Esophagus squamous epithelium (tissue), 5 donors: ENCODE measurements around the gene HAVCR1. TPM values are rescaled to one million over a fixed set of nuclear protein-coding genes. Genes with fewer than 3 reads are reported as not detected.
"Not testable (repeated sequence)": the region's sequence is repeated elsewhere in the genome, so short reads cannot be mapped to it uniquely, and the experiment has no call there.

Source experiments
- DNase-seq: peaks from one replicate; lab custom pipeline; 2025; lab: John Stamatoyannopoulos, UW
- H3K27ac ChIP-seq, 4 donors: fragments of 200-600 bp; sonication (generic); one replicate each; pipeline ENCODE4 v1.5.1; 2016 to 2019; ENCODE audit warnings: mild to moderate bottlenecking in 1 of 4
- H3K27me3 ChIP-seq, 4 donors: fragments of 200-600 bp; sonication (generic); 1 replicate in 3 of 4; 2 replicates in 1 of 4; pipeline versions ENCODE4 v1.5.1 to v1.6.0; 2017 to 2021; ENCODE audit warnings: antibody characterized with exemption in 1 of 4
- H3K36me3 ChIP-seq, 3 donors: fragments of 200-600 bp; sonication (generic); one replicate each; pipeline ENCODE4 v1.5.1; 2016 to 2019
- H3K4me1 ChIP-seq, 3 donors: fragments of 200-600 bp; sonication (generic); one replicate each; pipeline ENCODE4 v1.5.1; 2017 to 2019
- H3K4me3 ChIP-seq, 4 donors: fragments of 200-600 bp; sonication (generic); 1 replicate in 3 of 4; 2 replicates in 1 of 4; pipeline ENCODE4 v1.5.1; 2016 to 2019; ENCODE audit warnings: mild to moderate bottlenecking in 2 of 4, moderate library complexity in 1 of 4
- H3K9me3 ChIP-seq, 3 donors: fragments of 200-600 bp; sonication (generic); one replicate each; pipeline ENCODE4 v1.5.1; 2016 to 2019
- POLR2A ChIP-seq, 4 donors: fragments of 450-650 bp; IDR thresholded peaks; one replicate each; pipeline ENCODE4 v1.6.1; 2017; ENCODE audit warnings: antibody characterized with exemption in 4 of 4, mild to moderate bottlenecking in 4 of 4, moderate library complexity in 3 of 4
- WGBS, 2 donors: methylation state at CpG; one replicate each; pipeline ENCODE4 v1.1.5; 2018; 5-methylcytosine and 5-hydroxymethylcytosine counted together
- intact Hi-C: fragments of 100-400 bp; cut with DNase I; formaldehyde crosslinking; loops from one replicate; pipeline ENCODE4 v1.15.0; 2022
- total RNA-seq, 4 donors: library from RNA; depleted of rRNA; stranded (reverse); fragments of >200 nt; gene quantifications; one replicate each; pipeline ENCODE4 v1.1.0, GENCODE V29; 2016
- TF ChIP-seq, protein P1 (sequence below), 6 experiments: fragments of 450-650 bp in 4 of 6; fragments of 200-600 bp in 2 of 6; sonication (generic) in 2 of 6; IDR thresholded peaks; one replicate each; pipeline ENCODE4 v1.5.1; 2016 to 2019; ENCODE audit warnings: antibody characterized with exemption in 6 of 6, mild to moderate bottlenecking in 4 of 6, moderate library complexity in 4 of 6
- donor health status: DM: yes; HTN: yes; CAD: no.

The HAVCR1 gene
- total RNA-seq, 4 donors from 2014 or later, result 0.19 TPM; not detected in 3

DNA sequence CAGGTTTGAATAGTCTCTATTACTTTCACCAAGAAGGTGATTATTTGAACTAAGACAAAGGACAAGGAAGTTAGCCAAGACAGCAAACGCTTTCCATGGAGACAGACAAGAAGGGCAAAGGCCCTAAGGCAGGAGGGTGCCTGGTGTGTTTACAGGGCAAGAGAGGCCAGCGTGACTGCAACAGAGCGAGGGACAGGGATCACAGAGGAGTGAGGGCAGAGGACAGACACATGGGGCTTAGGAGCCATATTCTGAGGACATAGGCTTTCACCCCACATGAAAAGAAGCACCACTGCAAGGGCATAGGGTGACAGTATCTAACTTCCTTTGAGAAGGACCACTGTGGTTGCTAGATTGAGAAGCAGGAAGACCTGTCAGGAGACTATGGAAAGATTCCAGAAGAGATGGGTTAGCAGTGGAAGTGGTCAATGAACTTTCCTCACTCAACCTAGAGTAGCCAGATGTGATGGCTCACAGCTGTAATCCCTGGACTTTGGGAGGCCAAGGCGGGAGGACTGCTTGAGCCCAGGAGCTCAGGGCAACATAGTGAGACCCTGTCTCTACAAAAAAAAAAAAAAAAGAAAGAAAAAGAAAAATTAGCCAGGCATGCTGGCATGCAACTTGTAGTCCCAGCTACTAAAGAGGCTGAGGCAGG lies 5.0 kb upstream of the HAVCR1 start:
- no peak overlapping the region for H3K4me3 ChIP-seq
- TF ChIP-seq, protein P1, sequence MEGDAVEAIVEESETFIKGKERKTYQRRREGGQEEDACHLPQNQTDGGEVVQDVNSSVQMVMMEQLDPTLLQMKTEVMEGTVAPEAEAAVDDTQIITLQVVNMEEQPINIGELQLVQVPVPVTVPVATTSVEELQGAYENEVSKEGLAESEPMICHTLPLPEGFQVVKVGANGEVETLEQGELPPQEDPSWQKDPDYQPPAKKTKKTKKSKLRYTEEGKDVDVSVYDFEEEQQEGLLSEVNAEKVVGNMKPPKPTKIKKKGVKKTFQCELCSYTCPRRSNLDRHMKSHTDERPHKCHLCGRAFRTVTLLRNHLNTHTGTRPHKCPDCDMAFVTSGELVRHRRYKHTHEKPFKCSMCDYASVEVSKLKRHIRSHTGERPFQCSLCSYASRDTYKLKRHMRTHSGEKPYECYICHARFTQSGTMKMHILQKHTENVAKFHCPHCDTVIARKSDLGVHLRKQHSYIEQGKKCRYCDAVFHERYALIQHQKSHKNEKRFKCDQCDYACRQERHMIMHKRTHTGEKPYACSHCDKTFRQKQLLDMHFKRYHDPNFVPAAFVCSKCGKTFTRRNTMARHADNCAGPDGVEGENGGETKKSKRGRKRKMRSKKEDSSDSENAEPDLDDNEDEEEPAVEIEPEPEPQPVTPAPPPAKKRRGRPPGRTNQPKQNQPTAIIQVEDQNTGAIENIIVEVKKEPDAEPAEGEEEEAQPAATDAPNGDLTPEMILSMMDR (IDR thresholded peaks at IDR 0.05), result no peak
- no peak for TF ChIP-seq POLR2A (IDR thresholded peaks at IDR 0.05)
- no peaks in the 10 kb centered on the region for H3K9me3 ChIP-seq
- intact Hi-C loops, result no loop called here
- 66 to 80% methylated on average over 4 of the region's 4 CpGs for WGBS, 2 donors
- DNase-seq, result no peak
- no peaks in the 10 kb centered on the region for H3K27me3 ChIP-seq
- no peaks in the 10 kb centered on the region for H3K36me3 ChIP-seq
- no peak overlapping the region for H3K27ac ChIP-seq
- H3K4me1 ChIP-seq, result no peaks in the 10 kb centered on the region

DNA sequence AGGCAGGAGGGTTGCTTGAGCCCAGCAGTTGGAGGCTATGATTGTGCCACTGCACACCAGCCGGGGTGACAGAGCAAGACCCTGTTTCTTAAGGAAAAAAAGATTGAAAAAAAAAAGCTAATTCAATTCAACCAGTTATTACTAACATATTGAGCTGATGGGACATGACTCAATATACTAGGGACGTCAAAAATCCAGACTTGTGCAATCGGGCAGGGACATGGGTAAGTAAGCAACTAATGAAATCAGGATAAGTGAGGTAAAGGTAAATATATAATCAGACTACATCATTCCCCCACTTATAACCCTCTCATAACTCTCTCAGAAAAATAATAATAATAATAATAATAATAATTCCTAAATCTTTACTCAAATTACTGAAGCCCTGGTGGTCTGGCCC lies 975 bp upstream of the HAVCR1 start:
- Histone ChIP-seq H3K4me3 (no peak overlapping the region), H3K36me3 (no peaks in the 10 kb centered on the region), H3K27ac (no peak overlapping the region), H3K27me3 (no peaks in the 10 kb centered on the region), H3K4me1 (no peaks in the 10 kb centered on the region), H3K9me3 (no peaks in the 10 kb centered on the region)
- intact Hi-C loops, result no loop called here
- no peak for TF ChIP-seq POLR2A (IDR thresholded peaks at IDR 0.05)
- TF ChIP-seq, protein P1 (IDR thresholded peaks at IDR 0.05), result no peak
- DNase-seq, result no peak
- WGBS, 2 donors, result 73 to 85% methylated on average over 3 of the region's 3 CpGs

DNA sequence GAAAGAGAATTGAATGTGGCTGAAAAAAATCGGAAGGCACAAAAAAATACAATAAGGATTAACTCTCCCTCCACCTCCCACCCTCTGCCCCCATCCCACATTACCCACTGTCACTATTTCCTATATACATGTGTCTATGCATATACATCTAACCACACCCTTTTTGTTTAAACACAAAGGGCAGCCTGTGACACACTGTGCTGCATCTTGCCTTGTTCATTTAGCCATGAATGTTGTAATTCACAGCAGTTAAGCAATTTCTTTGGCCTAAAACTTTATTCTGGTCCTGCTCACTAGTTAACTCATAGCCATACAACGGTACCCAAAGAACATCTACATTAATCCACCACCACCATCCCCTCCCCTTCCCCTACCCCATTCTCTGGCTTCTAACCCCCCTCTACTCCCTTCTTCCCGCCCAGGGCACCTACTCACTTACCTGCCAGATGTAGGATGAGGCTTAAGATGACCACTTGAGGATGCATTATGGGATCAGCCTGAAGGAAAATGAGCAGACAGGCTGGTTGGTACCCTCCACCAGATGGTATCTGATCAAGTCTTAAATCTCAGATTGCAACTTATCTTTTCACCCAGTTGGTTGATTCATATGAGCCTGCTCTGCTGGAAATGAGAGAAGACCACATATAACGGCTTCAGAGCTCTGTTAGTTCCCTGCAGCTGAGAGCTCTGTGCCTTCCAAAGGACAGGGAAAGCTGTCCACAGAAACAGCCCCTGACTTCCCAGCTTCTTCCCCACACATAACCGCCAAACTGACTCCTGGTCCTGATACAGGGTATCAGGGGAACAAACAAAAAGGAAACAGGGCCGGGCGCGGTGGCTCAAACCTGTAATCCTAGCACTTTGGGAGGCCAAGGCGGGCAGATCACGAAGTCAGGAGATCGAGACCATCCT lies 1.2 kb downstream of the HAVCR1 start:
- Histone ChIP-seq H3K27me3 (no peaks in the 10 kb centered on the region), H3K4me1 (no peaks in the 10 kb centered on the region), H3K4me3 (no peak overlapping the region), H3K36me3 (no peaks in the 10 kb centered on the region), H3K9me3 (no peaks in the 10 kb centered on the region), H3K27ac (no peak overlapping the region)
- intact Hi-C loops, result no loop called here
- DNase-seq, result no peak
- TF ChIP-seq, protein P1 (IDR thresholded peaks at IDR 0.05), result no peak
- TF ChIP-seq POLR2A (IDR thresholded peaks at IDR 0.05), result no peak
- 82% methylated on average over 10 to 11 of the region's 11 CpGs for WGBS, 2 donors

DNA sequence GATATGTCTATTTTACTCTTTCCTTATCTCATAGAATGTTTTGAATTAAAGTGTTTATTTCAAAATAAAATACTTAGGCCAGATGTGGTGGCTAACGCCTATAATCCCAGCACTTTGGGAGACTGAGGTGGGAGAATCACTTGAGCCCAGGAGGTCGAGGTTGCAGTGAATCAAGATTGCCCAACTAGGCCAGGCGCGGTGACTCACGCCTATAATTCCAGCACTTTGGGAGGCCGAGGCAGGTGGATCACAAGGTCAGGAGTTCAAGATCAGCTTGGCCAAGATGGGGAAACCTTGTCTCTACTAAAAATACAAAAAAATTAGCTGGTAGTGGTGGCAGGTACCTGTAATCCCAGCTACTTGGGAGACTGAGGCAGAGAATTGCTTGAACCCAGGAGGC lies 2.1 kb downstream of the HAVCR1 start:
- H3K36me3 ChIP-seq, H3K4me3 ChIP-seq, H3K27me3 ChIP-seq, H3K27ac ChIP-seq, H3K4me1 ChIP-seq, H3K9me3 ChIP-seq, DNase-seq, intact Hi-C loops: not testable (repeated sequence)
- WGBS, 2 donors, result 86 to 90% methylated on average over 6 of the region's 6 CpGs

DNA sequence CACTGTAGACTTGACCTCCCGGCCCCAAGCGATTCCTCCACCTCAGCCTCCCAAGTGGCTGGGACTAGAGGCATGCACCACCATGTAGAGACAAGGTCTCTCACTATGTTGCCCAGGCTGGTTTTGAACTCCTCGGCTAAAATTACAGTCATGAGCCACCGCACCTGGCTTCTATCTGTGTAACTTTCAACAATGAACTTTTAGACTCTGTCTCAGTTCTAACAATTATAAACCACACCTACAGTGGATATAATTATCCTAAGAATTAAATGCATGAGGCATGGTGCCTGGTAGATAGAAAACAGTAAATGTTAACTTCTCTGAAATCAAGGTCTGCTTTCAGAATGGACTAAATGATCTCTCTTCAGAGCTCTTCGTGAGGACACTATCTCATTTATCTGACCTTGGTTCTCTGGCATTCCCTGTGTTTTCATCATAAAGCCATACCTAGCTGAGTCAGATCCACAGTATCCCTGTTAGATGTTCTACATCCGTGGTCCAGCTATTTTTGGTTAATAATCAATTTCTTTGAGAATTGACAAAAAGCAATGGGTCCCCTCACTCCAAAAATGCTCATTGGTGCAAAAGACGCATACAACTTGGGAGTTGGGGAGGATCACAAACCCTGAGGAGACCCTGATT lies 7.2 kb downstream of the HAVCR1 start:
- H3K9me3 ChIP-seq, result no peaks in the 10 kb centered on the region
- intact Hi-C loops, result no loop called here
- H3K27me3 ChIP-seq, result no peaks in the 10 kb centered on the region
- no peaks in the 10 kb centered on the region for H3K4me1 ChIP-seq
- WGBS, 2 donors, result 68 to 74% methylated on average over 7 of the region's 7 CpGs
- H3K4me3 ChIP-seq, result no peak overlapping the region
- DNase-seq, result no peak
- H3K36me3 ChIP-seq, result no peaks in the 10 kb centered on the region
- TF ChIP-seq POLR2A (IDR thresholded peaks at IDR 0.05), result no peak
- TF ChIP-seq, protein P1 (IDR thresholded peaks at IDR 0.05), result no peak
- no peak overlapping the region for H3K27ac ChIP-seq
